ENCODE measurements around the gene DLG3.
"Not testable (repeated sequence)": the region's sequence is repeated elsewhere in the genome, so short reads cannot be mapped to it uniquely, and the experiment has no call there.

DLG3 gene

GRCh38 chrX:70444326-70444945 is at the start of gene DLG3:
Gene DLG3, plus strand, starts transcription at chrX:70444835. Its CDS starts 367 bp downstream, at chrX:70445202.
- DNase-seq: peak; percentile 33

GRCh38 chrX:70398899-70399298 is 45.7 kb upstream of the DLG3 start:
- DNase-seq: no peak

DNA sequence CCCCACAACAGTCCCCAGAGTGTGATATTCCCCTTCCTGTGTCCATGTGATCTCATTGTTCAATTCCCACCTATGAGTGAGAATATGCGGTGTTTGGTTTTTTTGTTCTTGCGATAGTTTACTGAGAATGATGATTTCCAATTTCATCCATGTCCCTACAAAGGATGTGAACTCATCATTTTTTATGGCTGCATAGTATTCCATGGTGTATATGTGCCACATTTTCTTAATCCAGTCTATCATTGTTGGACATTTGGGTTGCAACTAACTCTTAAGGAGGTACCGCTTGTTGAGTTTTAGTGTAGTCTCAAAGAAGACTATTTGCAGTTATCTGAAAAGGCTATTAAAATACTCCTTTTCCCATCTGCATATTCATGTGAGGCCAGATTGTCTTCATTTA is 44.5 kb upstream of the DLG3 start:
- DNase-seq: not testable (repeated sequence)

GRCh38 chrX:70402721-70403120 is 41.9 kb upstream of the DLG3 start:
- no peak for DNase-seq

DNA sequence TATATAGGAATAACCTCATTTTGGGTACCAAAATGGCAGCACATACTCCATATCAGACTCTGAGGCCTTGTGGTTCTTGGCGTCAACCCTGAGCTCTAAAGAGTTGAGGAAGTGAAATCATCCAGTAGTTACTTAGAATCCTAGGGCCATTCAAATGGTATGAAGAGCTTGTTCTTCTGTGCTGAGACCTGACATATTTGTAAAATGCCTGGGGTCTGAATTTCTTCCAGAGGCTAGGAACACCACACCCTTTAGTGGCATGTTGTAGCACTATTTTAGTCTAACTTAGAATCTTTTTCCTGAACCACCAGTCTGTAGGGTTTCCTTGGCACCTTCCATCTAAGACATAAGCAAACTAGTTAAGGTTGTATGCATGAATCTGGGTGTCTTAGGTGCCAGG is 39.6 kb upstream of the DLG3 start:
- DNase-seq: no peak

GRCh38 chrX:70410921-70411320 is 33.7 kb upstream of the DLG3 start:
- no peak for DNase-seq

GRCh38 chrX:70411475-70411874 is 33.2 kb upstream of the DLG3 start:
- DNase-seq: no peak

DNA sequence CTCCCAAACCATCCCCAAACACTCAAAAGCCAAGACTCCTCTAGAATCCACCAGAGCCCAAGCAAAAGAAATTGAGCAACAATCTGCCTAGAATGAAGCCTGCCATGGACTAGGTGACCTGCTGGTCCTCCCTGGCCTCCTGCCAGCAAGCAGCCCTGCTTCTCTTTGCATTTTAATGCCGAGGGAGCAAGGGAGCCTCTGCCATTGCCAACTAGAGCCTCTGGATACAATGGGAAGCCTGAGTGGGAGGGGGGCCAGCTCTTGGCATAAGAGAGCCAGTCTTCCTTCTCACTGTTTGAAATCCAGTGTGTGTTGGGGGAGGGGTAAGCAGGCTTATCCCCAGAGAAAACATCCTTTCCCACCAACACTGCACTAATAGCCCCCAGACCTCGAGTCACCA is 23.0 kb upstream of the DLG3 start:
- no peak for DNase-seq

GRCh38 chrX:70422851-70423341 is 21.7 kb upstream of the DLG3 start, which contains the start of gene GDPD2:
Gene GDPD2, plus strand, starts transcription at chrX:70423314. Its CDS starts 1,671 bp downstream, at chrX:70424985.
- DNase-seq: peak; percentile 18

DNA sequence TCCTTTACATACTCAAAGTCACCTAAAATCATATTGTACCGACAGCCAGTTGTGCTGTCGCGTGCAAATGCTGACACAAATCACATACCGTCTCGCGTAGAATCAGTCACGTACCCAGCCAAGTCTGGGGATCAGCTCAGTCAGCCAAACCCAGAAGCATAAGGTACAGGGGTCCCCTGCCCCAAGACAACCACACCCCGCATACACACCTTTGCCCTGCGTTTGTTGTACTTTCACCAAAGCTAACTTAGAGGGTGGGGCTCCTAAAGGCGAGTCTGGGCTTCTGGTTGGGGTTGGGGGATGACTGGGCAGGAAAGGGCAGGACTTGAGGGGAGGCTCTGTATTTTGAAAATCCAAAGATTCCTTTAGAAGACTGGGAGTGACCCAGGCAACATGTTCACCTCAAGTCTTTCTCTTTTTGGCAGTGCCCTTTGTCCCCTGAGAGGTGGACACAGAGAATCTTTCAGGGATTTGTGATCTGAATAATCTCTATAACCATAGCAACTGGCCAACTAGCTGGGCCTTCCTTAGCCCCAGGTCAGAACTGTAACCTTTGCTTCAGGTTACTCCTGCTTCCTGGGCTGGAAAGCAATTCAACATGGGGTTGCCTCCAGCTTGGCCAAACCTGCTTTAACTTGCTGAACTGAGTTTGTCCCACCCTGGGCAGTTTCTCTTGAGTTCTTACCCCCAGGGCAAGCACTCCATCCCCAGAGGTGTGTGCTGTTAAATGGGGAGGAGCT is 20.5 kb upstream of the DLG3 start:
- DNase-seq: no peak

DNA sequence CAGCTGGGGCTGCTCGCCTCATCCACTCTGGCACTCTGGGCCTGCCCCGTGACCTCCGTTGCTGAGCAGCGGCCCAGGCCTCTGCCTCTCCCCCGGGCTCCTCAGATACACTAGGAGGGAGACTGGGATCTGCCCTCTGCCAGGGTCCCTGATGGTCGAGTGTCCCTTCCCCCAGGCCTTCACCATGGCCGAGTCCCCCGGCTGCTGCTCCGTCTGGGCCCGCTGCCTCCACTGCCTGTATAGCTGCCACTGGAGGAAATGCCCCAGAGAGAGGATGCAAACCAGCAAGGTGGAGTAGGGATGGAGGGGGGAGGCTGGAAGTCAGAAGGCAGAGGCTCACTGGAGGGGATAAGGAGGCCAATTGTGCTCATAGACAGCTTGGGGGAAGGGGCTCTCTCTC is 19.8 kb upstream of the DLG3 start:
- DNase-seq: no peak

DNA sequence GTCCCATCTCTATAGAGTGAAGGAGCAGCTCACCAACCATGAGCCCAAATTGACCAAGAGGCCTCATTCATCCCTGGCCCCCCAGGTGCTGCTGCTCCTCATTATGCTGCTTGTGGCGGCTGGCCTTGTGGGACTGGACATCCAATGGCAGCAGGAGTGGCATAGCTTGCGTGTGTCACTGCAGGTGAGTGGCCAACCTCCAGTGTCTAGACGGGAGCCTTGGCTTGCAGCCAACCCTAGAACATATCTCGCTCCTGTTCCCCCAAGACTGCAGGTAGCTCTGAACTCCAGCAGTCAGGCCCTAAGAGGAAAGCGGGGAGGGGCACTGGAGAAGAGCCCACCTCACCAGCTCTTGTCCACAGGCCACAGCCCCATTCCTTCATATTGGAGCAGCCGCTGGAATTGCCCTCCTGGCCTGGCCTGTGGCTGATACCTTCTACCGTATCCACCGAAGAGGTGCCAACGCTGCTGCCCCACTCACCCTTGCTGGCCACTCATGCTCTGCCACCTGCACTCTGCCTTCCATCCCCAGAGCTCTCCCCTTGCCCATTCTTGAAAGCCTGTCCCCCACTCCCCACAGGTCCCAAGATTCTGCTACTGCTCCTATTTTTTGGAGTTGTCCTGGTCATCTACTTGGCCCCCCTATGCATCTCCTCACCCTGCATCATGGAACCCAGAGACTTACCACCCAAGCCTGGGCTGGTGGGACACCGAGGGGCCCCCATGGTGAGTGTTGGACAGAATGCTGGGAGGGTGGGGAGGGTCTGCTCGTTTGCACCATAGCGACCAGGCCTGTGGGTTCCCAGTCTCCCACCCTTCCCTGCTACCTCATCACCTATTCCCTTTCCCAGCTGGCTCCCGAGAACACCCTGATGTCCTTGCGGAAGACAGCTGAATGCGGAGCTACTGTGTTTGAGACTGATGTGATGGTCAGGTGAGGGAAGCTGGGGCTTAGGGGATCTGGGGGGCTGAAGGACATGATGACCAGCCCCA is 18.1 kb upstream of the DLG3 start:
- DNase-seq: no peak

DNA sequence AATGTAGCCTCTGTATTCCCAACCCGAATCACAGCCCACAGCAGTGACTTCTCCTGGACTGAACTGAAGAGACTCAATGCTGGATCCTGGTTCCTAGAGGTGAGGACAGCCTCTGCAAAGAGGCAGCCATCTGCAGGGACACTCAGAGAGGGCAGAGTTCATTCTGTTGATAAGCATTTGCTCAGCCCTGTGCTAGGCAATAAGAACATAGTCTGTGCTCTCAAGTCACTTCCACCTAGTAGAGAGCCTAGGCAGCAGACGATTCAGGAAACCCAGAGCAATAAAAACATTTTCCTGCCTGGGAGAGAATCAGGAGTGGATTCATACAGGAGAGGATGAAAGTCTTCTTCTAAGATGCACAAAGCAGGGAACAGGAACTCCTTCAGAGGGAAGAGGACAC is 17.3 kb upstream of the DLG3 start:
- DNase-seq: no peak

GRCh38 chrX:70429759-70430158 is 14.9 kb upstream of the DLG3 start:
- no peak for DNase-seq

DNA sequence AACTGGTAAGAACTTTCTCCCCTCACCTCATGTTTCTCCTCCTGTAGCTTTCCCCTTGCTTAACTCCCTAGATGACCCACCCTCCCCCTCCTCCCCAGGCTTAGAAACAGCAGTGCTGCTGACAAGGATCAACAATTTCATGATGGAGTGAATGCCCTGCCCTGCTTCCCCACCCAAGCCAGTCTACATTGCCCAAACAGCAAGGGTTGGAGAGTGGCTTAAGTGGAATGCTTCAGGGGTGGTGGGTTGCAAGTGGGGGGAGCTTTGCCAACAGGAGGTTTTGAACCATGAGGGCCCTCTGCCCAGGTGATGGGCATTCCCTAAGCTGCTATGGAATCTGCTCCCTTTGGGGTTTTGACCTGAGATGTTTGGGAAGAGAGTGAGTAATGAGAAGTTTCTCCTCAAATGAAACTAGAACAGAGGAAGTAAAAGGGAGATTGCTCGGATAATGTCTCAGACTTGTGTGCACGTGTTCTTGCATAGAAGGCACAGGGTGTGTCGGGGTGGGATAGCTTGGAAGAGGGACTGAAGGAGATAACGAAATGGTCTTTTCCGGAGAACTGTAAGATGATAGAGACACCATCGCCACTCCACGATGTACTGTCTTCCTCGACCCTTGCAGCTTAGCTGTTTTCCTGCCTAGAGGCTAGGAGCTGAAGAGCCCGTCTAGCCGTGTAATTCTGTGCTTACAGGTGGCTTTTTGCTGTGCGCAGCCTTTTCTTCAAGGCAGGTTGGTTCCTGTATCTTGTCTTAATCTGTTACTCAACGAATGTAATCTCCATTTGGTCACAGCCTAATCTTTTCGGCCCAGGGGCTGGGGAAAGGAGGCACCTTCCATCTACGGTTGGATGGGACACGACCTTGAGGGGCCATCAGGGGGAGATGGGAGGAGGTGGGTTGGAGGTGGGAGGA is 11.4 kb upstream of the DLG3 start:
- DNase-seq: no peak

DNA sequence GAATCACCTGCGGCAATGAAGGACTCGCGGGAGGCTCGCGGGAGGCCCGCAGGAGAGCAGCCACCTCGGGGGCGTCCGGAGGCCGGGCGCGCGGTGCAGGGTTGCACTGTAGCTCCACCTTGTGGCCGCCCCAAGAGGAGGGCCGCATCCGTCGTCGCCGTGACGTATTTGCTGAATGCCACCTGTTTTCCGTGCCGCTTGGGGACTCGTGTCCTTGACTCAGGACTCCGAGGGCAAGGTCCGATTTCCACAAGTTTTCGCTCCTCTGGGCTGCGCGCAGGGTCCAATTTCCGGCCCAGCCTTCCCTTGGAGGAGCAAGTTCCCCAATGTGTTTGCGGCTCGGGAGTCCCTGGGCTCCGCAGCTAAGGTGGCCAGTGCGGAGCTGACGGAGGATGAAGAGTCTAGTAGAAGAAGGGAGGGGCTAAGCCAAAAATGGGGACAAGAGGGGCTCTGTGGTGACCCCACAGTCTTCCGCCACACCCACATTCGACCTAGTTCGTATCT is 10.7 kb upstream of the DLG3 start:
- peak; percentile 43 for DNase-seq

DNA sequence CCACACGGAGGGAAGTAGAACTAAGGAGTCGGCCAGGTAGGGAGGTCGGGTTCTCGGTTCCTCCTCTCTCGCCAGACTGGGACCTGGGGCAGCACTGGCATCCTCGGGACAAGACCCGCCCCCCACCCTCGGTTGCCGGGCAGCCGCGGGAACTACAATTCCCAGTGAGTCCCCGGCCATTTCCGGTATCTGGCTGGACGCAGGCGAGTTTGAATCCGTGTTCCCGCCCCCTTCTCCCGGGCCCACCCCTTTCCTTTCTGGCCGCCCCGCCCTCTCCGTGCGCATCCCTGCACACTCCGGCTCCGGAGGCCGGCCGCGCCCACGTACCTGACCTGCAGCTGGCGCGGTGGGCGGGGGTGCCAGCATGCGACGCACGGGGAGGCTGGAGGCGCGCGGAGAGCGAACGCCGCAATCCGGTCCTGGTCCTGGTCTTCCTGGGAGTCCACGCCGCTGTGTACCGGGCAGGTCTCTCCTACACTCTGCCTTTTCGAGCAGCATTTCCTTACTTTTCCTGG is 10.2 kb upstream of the DLG3 start:
- peak; percentile 72 for DNase-seq

DNA sequence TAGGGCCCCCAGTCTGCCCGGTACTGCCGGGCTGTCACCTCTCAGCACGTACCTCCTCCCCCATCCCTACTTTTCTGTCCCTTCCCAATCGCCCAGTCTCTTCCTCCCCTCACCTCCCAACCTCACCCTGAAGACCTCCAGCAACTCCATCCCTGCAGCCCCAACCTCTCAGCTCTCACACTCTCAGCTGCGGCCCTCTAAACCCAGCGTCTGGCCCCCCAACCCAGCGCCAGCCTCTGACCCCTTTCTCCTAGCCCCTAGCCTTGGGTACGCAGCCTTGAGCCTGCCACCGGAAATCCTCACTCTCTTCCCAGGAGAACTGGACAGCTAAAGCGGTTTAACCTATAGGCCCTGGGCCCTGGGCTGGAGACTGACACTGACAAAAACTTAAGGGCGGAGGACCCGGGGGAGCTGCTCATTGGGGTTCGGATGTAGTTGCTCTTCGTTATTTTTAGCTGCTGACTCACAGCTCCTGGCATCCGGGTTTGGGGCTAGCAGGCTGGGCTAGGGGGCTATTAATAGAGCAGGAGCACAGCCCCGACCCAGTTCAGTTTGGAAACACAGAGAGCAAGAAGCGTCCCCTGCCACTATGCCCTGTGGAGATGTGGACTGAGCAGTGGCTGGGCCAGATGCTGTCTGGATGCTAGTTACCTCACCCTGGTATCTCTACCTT is 9.6 kb upstream of the DLG3 start:
- no peak for DNase-seq

DNA sequence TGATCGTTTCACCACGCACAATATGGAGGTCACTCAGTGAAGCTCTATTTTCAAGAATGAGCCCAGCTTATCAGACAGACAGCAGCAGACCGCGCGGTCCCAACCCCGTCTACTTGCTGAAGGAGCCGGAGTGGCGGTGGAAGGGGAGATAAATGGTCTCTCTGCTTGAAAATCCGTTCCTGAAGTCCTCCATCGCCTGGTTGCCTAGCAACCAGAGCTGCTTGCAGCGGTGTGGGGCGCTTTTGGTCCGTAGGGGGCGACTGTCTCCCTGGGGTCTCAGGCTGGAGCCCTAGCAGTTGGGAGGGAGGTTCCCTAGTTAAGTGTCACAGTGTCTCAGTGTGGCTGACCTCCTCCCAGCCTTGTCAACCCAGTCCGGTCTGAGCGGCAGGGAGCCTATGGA is 8.3 kb upstream of the DLG3 start:
- DNase-seq: no peak

- no peak for DNase-seq
Observed at GRCh38 chrX:70437011-70437410, 7.6 kb upstream of the DLG3 start.
